ENCODE results near the gene PROX1. TPM values are rescaled to one million over a fixed set of nuclear protein-coding genes. Genes with fewer than 3 reads are reported as not detected.

The PROX1 gene
- total RNA-seq, 4 donors from 2014 or later: 0.15 to 3.8 (median 0.66) TPM

DNA sequence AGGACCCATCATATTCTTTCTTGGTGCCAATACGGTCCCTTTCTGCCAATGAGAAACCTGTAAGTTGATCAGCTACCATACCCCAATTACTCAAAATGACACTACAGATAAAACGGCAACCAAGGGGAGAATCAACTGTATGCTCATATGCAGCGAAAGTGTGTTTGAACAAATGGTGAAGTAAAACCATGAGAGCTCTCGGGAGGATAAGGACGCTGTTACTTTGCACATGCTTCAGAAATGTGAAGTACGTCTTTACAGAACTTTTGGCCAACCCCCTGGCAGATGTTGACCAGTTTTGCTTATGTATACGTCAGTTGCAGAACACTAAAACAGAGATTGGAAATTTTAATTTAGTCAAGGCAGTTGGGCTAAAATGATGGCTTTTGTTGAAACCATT, 79.6 kb downstream of the PROX1 start:
- WGBS, 2 donors: 69 to 76% methylated on average over 7 of the region's 7 CpGs
- TF ChIP-seq, protein P1, sequence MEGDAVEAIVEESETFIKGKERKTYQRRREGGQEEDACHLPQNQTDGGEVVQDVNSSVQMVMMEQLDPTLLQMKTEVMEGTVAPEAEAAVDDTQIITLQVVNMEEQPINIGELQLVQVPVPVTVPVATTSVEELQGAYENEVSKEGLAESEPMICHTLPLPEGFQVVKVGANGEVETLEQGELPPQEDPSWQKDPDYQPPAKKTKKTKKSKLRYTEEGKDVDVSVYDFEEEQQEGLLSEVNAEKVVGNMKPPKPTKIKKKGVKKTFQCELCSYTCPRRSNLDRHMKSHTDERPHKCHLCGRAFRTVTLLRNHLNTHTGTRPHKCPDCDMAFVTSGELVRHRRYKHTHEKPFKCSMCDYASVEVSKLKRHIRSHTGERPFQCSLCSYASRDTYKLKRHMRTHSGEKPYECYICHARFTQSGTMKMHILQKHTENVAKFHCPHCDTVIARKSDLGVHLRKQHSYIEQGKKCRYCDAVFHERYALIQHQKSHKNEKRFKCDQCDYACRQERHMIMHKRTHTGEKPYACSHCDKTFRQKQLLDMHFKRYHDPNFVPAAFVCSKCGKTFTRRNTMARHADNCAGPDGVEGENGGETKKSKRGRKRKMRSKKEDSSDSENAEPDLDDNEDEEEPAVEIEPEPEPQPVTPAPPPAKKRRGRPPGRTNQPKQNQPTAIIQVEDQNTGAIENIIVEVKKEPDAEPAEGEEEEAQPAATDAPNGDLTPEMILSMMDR (IDR thresholded peaks at IDR 0.05): no peak
- no peak for TF ChIP-seq POLR2A (IDR thresholded peaks at IDR 0.05)
- no peak for DNase-seq
- H3K9me3 ChIP-seq: no peaks in the 10 kb centered on the region
- intact Hi-C loops (cut with DNase I): no loop called here
- no peak overlapping the region for H3K4me3 ChIP-seq
- no peaks in the 10 kb centered on the region for H3K4me1 ChIP-seq
- H3K36me3 ChIP-seq: no peaks in the 10 kb centered on the region
- no peaks in the 10 kb centered on the region for H3K27me3 ChIP-seq
- no peak overlapping the region for H3K27ac ChIP-seq

DNA sequence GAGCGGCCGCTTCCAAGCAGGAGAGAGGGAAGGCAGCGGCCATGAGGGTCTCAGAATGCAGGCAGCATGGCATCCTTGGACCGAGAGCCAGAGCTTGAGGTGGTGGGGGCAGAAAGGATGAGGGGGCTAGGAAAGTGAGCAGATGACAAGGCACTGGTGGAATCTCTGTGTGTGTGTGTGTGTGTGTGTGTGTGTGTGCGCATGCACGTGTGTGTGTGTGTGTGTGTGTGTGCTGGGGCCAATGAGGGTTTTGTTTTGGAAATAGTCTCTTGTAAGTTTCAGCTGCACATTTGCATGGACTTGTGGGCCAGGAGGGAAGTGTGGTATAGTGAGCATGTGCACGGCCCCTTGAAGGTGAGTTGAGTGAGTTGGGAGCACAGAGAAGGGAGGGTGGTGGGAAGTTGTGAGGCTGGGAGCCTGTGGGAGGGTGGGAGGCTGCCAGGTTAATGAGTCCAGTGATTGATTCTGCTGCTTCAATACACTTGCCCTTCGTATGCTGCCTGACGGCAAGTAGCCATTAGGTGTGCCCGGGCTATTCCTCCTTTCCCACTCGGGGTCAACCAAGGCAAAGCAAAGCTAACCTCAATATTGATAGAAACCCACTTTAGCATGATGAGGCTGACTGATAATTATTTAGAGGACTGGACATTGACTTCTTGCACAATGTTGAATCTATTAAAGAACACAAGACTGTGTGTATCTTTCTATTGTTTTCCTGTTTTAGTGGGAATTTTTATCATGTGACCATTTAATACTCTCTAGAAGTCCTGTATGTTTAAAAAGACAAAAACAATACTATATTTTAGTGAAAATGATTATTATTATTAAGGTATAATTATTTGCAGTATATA, 80.3 kb downstream of the PROX1 start:
- no peak for TF ChIP-seq POLR2A (IDR thresholded peaks at IDR 0.05)
- TF ChIP-seq, protein P1 (IDR thresholded peaks at IDR 0.05): no peak
- no peaks in the 10 kb centered on the region for H3K4me1 ChIP-seq
- no peak for DNase-seq
- H3K9me3 ChIP-seq: no peaks in the 10 kb centered on the region
- intact Hi-C loops (cut with DNase I): no loop called here
- 74 to 75% methylated on average over 10 to 11 of the region's 11 CpGs for WGBS, 2 donors
- no peak overlapping the region for H3K4me3 ChIP-seq
- H3K36me3 ChIP-seq: no peaks in the 10 kb centered on the region
- H3K27me3 ChIP-seq: no peaks in the 10 kb centered on the region
- no peak overlapping the region for H3K27ac ChIP-seq

DNA sequence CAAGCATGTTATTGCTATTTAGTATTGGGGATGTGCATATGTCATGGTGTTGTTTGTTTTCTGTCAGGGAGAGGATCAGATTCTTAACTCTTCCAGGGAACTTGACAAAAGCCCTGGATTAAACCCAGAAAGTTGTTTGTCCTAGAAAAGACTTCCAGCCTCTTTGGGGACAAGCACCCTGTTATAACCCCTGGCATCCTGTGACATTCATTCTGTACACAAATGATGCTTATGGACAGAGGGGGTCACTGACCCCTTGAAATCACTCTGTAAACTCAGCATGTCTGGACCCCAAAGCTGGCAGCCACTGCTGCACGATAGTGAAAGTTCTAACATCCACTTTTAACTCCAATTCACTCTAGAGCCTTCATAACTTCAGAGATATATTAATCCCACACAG, 81.2 kb downstream of the PROX1 start:
- Histone ChIP-seq H3K4me3 (no peak overlapping the region), H3K4me1 (no peaks in the 10 kb centered on the region), H3K36me3 (no peaks in the 10 kb centered on the region), H3K27me3 (peaks cover 0 to 7% (median 0%) of the 10 kb centered on the region in 4 donors), H3K9me3 (no peaks in the 10 kb centered on the region), H3K27ac (no peak overlapping the region)
- TF ChIP-seq POLR2A (IDR thresholded peaks at IDR 0.05): no peak
- TF ChIP-seq, protein P1 (IDR thresholded peaks at IDR 0.05): no peak
- no peak for DNase-seq
- 21 to 27% methylated on average over 1 of the region's 1 CpG for WGBS, 2 donors
- intact Hi-C loops (cut with DNase I): no loop called here

DNA sequence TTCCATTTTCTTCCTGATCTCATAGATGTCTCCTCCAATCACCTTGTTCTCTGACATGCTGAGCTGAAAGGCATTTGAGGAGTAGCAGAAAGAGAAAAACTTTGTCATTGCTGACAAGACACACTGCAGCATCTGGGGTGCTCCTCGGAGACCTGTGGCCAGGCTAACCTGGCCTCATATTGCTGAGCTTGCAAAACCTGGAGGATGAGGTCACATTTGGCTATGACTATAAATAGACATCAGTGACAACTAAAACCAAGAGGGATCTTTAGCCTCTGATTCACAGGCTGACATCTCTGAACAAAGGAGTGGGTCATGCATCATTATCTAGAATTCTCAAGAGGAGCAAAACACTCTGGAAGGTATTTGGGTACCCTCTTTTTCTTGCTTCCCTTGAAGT, 83.7 kb downstream of the PROX1 start:
- no peaks in the 10 kb centered on the region for H3K9me3 ChIP-seq
- intact Hi-C loops (cut with DNase I): no loop called here
- no peak for TF ChIP-seq POLR2A (IDR thresholded peaks at IDR 0.05)
- TF ChIP-seq, protein P1 (IDR thresholded peaks at IDR 0.05): no peak
- H3K27me3 ChIP-seq: peaks cover 0 to 15% (median 0%) of the 10 kb centered on the region in 4 donors
- H3K27ac ChIP-seq: no peak overlapping the region
- H3K4me3 ChIP-seq: no peak overlapping the region
- H3K36me3 ChIP-seq: no peaks in the 10 kb centered on the region
- DNase-seq: no peak
- 60 to 90% methylated on average over 1 of the region's 1 CpG for WGBS, 2 donors
- H3K4me1 ChIP-seq: no peaks in the 10 kb centered on the region

DNA sequence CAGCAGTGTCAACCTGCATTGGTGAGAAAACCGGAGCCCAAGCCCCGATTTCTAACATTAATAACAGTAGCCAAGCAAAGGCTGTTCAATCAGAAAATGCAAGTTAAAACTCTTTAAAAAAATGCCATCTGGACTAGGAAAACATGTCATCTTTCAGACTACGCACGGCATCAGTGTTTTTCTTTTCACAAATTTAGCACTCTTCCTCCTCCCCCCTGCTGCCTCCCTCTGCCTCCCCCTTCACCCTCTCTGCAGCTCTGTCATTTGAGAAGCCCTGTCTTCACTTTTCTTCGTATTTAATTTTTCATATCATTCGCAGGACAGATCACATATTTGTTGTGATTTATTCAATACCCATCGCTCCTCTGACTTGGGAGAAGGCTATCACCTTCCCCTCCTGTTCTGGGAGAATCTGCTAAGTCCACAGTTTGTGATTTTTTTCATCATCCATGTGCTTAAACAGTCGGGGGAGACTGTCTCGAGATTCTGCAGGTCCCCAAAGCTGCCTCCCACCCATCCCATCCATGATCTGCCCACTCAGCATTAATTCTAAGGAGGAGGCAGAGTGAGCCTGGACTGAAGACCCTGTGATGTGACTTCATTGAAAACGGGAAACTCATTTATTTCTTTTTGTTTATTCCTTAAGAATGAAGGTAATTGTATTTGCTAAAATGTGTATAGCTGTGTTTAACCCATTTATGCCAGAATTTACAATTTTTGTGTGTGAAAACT, 84.8 kb downstream of the PROX1 start:
- 52 to 61% methylated on average over 10 of the region's 10 CpGs for WGBS, 2 donors

More for the DNA sequence above, 84.8 kb downstream of the PROX1 start:
- H3K9me3 ChIP-seq: no peaks in the 10 kb centered on the region
- H3K4me1 ChIP-seq: no peaks in the 10 kb centered on the region
- no peak overlapping the region for H3K27ac ChIP-seq
- no peak for DNase-seq
- H3K36me3 ChIP-seq: no peaks in the 10 kb centered on the region
- TF ChIP-seq POLR2A (IDR thresholded peaks at IDR 0.05): no peak
- TF ChIP-seq, protein P1 (IDR thresholded peaks at IDR 0.05): no peak
- intact Hi-C loops (cut with DNase I): no loop called here
- no peak overlapping the region for H3K4me3 ChIP-seq
- H3K27me3 ChIP-seq: peaks cover 0 to 21% (median 0%) of the 10 kb centered on the region in 4 donors

All from esophagus squamous epithelium (tissue), 5 donors.